ENCODE measurements around the gene IGHMBP2. TPM values are rescaled to one million over a fixed set of nuclear protein-coding genes. Genes with fewer than 3 reads are reported as not detected.

The IGHMBP2 gene
- total RNA-seq, 1 experiment from 2014 or later: 19.3 TPM

DNA sequence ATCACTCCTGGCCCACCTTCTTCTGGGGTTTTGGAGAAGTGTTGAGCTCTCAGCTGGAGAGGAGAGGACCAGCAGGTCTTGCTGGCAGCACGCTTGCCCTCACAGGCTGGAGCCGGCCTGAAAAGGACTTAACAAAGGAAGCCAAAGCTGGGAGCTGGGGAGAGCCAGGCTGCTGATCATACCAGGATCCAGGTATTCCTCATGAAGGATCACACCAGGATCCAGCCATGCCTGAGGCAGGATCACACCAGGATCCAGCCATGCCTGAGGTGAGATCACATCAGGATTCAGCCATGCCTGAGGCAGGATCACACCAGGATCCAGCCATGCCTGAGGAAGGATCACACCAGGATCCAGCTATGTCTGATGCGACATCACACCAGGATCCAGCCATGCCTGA, 60.1 kb downstream of the IGHMBP2 start:
- no peak for ATAC-seq

DNA sequence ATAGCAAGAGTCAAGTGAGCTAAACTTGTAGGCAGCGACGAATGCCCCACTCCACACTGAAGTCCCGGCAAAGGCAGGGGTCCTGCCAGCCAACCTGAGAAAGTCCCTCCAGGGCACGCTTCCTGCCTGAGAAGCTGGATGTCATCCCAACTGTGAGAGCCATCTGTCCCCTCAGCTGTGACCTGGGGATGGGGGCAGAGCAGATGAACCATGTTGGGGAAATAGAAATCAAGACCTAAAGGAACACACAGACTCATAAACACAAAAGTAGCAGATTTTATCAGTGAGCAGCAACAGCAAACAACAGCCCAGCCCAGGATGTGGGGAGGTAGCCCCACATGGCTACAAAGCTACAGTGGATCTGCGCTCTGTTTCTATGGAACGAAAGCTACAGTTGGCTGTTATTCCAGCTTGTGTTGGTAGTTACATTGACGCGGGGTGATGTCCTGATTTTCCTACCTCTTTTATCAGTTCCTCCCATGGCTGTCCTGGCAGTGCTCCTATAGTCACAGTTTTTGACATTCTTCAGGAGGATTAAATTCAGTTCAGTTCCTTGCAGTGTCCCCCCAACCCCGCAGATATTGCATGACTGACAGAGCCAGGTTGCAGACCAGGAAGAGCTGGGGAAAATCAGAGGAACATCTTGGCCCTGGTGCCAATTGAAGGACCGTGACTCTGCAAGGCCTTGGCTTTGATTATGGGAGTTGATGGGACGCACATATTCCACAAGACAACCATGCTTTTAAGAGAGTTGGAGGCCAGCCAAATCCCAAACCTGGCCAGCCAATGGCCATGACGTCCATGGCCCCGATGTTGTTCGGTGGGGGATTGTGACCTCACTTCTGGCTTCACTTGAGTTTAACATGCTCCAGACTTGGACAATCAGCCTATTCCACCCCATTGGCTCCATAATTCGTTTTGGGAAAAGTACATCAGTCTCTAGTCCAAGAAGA, 62.5 kb downstream of the IGHMBP2 start:
- H3K27ac ChIP-seq (ENCODE audit: low read depth, low read length): no peak overlapping the region
- ChIA-PET CTCF (interaction anchor here (1.0 kb wide), 1 partner anchor 10 kb away, joined by 4 read pairs; no protein-coding TSS in a partner anchor), RAD21 (ENCODE audit: low non-redundant PET in 1 of 2, low total read pairs in 2 of 2, uncharacterized antibody in 2 of 2, unreplicated experiment in 2 of 2) (no interaction called here), POLR2A (no interaction called here)
- no peaks in the 10 kb centered on the region for H3K9me2 ChIP-seq (ENCODE audit: insufficient read depth)
- H3K27me3 ChIP-seq (ENCODE audit: insufficient read depth, low read length): no peaks in the 10 kb centered on the region
- intact Hi-C loops (cut with micrococcal nuclease): no loop called here
- no peaks in the 10 kb centered on the region for H3K79me2 ChIP-seq (ENCODE audit: insufficient read depth, low read length)
- no peak overlapping the region for H3K9ac ChIP-seq (ENCODE audit: low read length)
- no peak for DNase-seq (ENCODE audit: low read depth, low spot score)
- H3K9me3 ChIP-seq (ENCODE audit: control insufficient read depth in 1 of 2, insufficient read depth in 1 of 2, low read depth in 1 of 2, low read length in 2 of 2): peaks cover 0 to 3% of the 10 kb centered on the region in 2 experiments; a peak in 1 of 4 replicates
- H3K36me3 ChIP-seq (ENCODE audit: control insufficient read depth in 1 of 2, insufficient read depth in 2 of 2, low read length in 2 of 2): no peaks in the 10 kb centered on the region
- no peak for ATAC-seq
- H4K20me1 ChIP-seq (ENCODE audit: insufficient read depth): no peaks in the 10 kb centered on the region
- H2AFZ ChIP-seq (ENCODE audit: low read depth, low read length, poor library complexity, severe bottlenecking): no peak overlapping the region
- no peaks in the 10 kb centered on the region for H3K4me1 ChIP-seq (ENCODE audit: control insufficient read depth in 1 of 2, insufficient read depth in 2 of 2, low read length in 2 of 2)
- H3K4me3 ChIP-seq (replicated peaks in 1 of 2; ENCODE audit: low read depth in 1 of 2, low read length in 2 of 2): no peak overlapping the region
- H3K4me2 ChIP-seq (ENCODE audit: low read length): no peak overlapping the region
- BruUV-seq (replicated peaks): no TSS peak
- no peak for TF ChIP-seq CEBPB (IDR thresholded peaks at IDR 0.05; ENCODE audit: low read depth)
- no peak for TF ChIP-seq ZFX (IDR thresholded peaks at IDR 0.05)
- no peak for TF ChIP-seq SRF (IDR thresholded peaks at IDR 0.05; ENCODE audit: low read depth)
- no peak for TF ChIP-seq POLR2A (IDR thresholded peaks at IDR 0.05; ENCODE audit: borderline replicate concordance, extremely low read depth, insufficient read depth, insufficient read length)
- TF ChIP-seq CBX3 (IDR thresholded peaks at IDR 0.05; ENCODE audit: low read depth): no peak
- TF ChIP-seq ELF1 (IDR thresholded peaks at IDR 0.05; ENCODE audit: borderline replicate concordance, low read depth): no peak
- TF ChIP-seq, protein P1, sequence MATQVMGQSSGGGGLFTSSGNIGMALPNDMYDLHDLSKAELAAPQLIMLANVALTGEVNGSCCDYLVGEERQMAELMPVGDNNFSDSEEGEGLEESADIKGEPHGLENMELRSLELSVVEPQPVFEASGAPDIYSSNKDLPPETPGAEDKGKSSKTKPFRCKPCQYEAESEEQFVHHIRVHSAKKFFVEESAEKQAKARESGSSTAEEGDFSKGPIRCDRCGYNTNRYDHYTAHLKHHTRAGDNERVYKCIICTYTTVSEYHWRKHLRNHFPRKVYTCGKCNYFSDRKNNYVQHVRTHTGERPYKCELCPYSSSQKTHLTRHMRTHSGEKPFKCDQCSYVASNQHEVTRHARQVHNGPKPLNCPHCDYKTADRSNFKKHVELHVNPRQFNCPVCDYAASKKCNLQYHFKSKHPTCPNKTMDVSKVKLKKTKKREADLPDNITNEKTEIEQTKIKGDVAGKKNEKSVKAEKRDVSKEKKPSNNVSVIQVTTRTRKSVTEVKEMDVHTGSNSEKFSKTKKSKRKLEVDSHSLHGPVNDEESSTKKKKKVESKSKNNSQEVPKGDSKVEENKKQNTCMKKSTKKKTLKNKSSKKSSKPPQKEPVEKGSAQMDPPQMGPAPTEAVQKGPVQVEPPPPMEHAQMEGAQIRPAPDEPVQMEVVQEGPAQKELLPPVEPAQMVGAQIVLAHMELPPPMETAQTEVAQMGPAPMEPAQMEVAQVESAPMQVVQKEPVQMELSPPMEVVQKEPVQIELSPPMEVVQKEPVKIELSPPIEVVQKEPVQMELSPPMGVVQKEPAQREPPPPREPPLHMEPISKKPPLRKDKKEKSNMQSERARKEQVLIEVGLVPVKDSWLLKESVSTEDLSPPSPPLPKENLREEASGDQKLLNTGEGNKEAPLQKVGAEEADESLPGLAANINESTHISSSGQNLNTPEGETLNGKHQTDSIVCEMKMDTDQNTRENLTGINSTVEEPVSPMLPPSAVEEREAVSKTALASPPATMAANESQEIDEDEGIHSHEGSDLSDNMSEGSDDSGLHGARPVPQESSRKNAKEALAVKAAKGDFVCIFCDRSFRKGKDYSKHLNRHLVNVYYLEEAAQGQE (IDR thresholded peaks at IDR 0.05; ENCODE audit: low read depth): no peak
- TF ChIP-seq YY1 (IDR thresholded peaks at IDR 0.05; ENCODE audit: extremely low read depth, insufficient replicate concordance, low read depth, low read length): no peak

More for the DNA sequence above, 60.1 kb downstream of the IGHMBP2 start:
- ChIA-PET RAD21 (ENCODE audit: low non-redundant PET in 1 of 2, low total read pairs in 2 of 2, uncharacterized antibody in 2 of 2, unreplicated experiment in 2 of 2) (no interaction called here), POLR2A (no interaction called here), CTCF (no interaction called here)
- Histone ChIP-seq H3K79me2 (ENCODE audit: insufficient read depth, low read length) (no peaks in the 10 kb centered on the region), H2AFZ (ENCODE audit: low read depth, low read length, poor library complexity, severe bottlenecking) (no peak overlapping the region), H3K4me2 (ENCODE audit: low read length) (no peak overlapping the region), H3K9ac (ENCODE audit: low read length) (no peak overlapping the region), H3K4me1 (ENCODE audit: control insufficient read depth in 1 of 2, insufficient read depth in 2 of 2, low read length in 2 of 2) (no peaks in the 10 kb centered on the region), H3K27ac (ENCODE audit: low read depth, low read length) (no peak overlapping the region), H3K9me2 (ENCODE audit: insufficient read depth) (no peaks in the 10 kb centered on the region), H3K36me3 (ENCODE audit: control insufficient read depth in 1 of 2, insufficient read depth in 2 of 2, low read length in 2 of 2) (no peaks in the 10 kb centered on the region), H3K4me3 (replicated peaks in 1 of 2; ENCODE audit: low read depth in 1 of 2, low read length in 2 of 2) (no peak overlapping the region), H3K27me3 (ENCODE audit: insufficient read depth, low read length) (no peaks in the 10 kb centered on the region), H4K20me1 (ENCODE audit: insufficient read depth) (no peaks in the 10 kb centered on the region), H3K9me3 (ENCODE audit: control insufficient read depth in 1 of 2, insufficient read depth in 1 of 2, low read depth in 1 of 2, low read length in 2 of 2) (peaks cover 0 to 3% of the 10 kb centered on the region in 2 experiments; a peak in 1 of 4 replicates)
- no peak for DNase-seq (ENCODE audit: low read depth, low spot score)
- TF ChIP-seq SIN3A (IDR thresholded peaks at IDR 0.05; ENCODE audit: low read depth): no peak
- TF ChIP-seq, protein P2, sequence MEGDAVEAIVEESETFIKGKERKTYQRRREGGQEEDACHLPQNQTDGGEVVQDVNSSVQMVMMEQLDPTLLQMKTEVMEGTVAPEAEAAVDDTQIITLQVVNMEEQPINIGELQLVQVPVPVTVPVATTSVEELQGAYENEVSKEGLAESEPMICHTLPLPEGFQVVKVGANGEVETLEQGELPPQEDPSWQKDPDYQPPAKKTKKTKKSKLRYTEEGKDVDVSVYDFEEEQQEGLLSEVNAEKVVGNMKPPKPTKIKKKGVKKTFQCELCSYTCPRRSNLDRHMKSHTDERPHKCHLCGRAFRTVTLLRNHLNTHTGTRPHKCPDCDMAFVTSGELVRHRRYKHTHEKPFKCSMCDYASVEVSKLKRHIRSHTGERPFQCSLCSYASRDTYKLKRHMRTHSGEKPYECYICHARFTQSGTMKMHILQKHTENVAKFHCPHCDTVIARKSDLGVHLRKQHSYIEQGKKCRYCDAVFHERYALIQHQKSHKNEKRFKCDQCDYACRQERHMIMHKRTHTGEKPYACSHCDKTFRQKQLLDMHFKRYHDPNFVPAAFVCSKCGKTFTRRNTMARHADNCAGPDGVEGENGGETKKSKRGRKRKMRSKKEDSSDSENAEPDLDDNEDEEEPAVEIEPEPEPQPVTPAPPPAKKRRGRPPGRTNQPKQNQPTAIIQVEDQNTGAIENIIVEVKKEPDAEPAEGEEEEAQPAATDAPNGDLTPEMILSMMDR (IDR thresholded peaks at IDR 0.05 in 2 of 3, conservative IDR thresholded peaks at IDR 0.05 in 1 of 3; ENCODE audit: borderline replicate concordance in 1 of 3, insufficient read depth in 1 of 3, low read depth in 2 of 3, low read length in 2 of 3): no peak
- no peak for TF ChIP-seq CBX3 (IDR thresholded peaks at IDR 0.05; ENCODE audit: low read depth)
- TF ChIP-seq ZFX (IDR thresholded peaks at IDR 0.05): no peak
- intact Hi-C loops (cut with micrococcal nuclease): no loop called here
- no TSS peak for BruUV-seq (replicated peaks)

All from HCT116 (cell line).